Tongue (tissue), 2 donors: Measurements from ENCODE around the gene FBXO7. TPM values are rescaled to one million over a fixed set of nuclear protein-coding genes. Genes with fewer than 3 reads are reported as not detected.
"Not testable (repeated sequence)": the region's sequence is repeated elsewhere in the genome, so short reads cannot be mapped to it uniquely, and the experiment has no call there.

Source experiments
- DNase-seq: peaks from one replicate; pipeline ENCODE4 v3.0.0-alpha.2; 2015
- total RNA-seq: library from RNA; depleted of rRNA; stranded (reverse); fragments of >200 nt; gene quantifications from one replicate; pipeline ENCODE4 v1.2.3, GENCODE V29; 2014

FBXO7 gene
- 71.8 TPM for total RNA-seq

GRCh38 chr22:32474635-32475467 is at the start of gene FBXO7:
TSS of gene FBXO7 (plus strand) at chr22:32474811. CDS start at chr22:32475003, 192 bp downstream.
- peak; percentile 97 for DNase-seq

- DNase-seq: no peak
These were observed 47.7 kb upstream of the FBXO7 start for GRCh38 chr22:32426881-32427280.

GRCh38 chr22:32430352-32430751 is 44.3 kb upstream of the FBXO7 start:
- no peak for DNase-seq

GRCh38 chr22:32444068-32444467 is 30.5 kb upstream of the FBXO7 start:
- DNase-seq: no peak

- no peak for DNase-seq
These were observed 28.3 kb upstream of the FBXO7 start for GRCh38 chr22:32446321-32446720.

GRCh38 chr22:32448980-32449379 is 25.6 kb upstream of the FBXO7 start:
- DNase-seq: peak; percentile 8

GRCh38 chr22:32457031-32457430 is 17.6 kb upstream of the FBXO7 start:
- DNase-seq: no peak

- no peak for DNase-seq
These were observed 12.2 kb upstream of the FBXO7 start for GRCh38 chr22:32462452-32462851.

GRCh38 chr22:32465661-32466060 is 8.9 kb upstream of the FBXO7 start:
- no peak for DNase-seq

GRCh38 chr22:32466496-32466895 is 8.1 kb upstream of the FBXO7 start:
- DNase-seq: no peak

GRCh38 chr22:32469799-32470212 is 4.8 kb upstream of the FBXO7 start:
- DNase-seq: peak; percentile 7

- DNase-seq: peak; percentile 48
These were observed 1.1 kb upstream of the FBXO7 start for GRCh38 chr22:32473388-32473952.

GRCh38 chr22:32475468-32476010 is 928 bp downstream of the FBXO7 start:
- DNase-seq: no peak

GRCh38 chr22:32476281-32477195 is 1.9 kb downstream of the FBXO7 start:
- DNase-seq: peak; percentile 7

GRCh38 chr22:32477596-32477995 is 3.0 kb downstream of the FBXO7 start:
- no peak for DNase-seq

- DNase-seq: not testable (repeated sequence)
These were observed 3.9 kb downstream of the FBXO7 start for GRCh38 chr22:32478552-32478951.

- DNase-seq: no peak
These were observed 4.4 kb downstream of the FBXO7 start for GRCh38 chr22:32478994-32479393.

GRCh38 chr22:32480238-32480637 is 5.6 kb downstream of the FBXO7 start:
- no peak for DNase-seq

- DNase-seq: no peak
These were observed 8.1 kb downstream of the FBXO7 start for GRCh38 chr22:32482708-32483107.

- peak; percentile 33 for DNase-seq
These were observed 12.2 kb downstream of the FBXO7 start for GRCh38 chr22:32486656-32487390.

- DNase-seq: no peak
These were observed 12.8 kb downstream of the FBXO7 start for GRCh38 chr22:32487461-32487860.

GRCh38 chr22:32489377-32489776 is 14.8 kb downstream of the FBXO7 start:
- no peak for DNase-seq
